HG03354 (cell line): ENCODE measurements around the gene PMEPA1.
A peak's percentile ranks its signal among the peaks of the same experiment; 100 is the strongest.

Experiments
- ATAC-seq: cut with Tn5 transposase; IDR thresholded peaks from one replicate; pipeline ENCODE4 v1.9.1; 2021; ENCODE audit warnings: mild to moderate bottlenecking; ENCODE audit not compliant: unreplicated experiment, poor library complexity, severe bottlenecking

PMEPA1 gene

GRCh38 chr20:57713505-57713903 is 3.7 kb upstream of the PMEPA1 start:
- no peak for ATAC-seq

GRCh38 chr20:57712851-57713504 is 3.2 kb upstream of the PMEPA1 start:
- no peak for ATAC-seq

- ATAC-seq = no peak
Observed at GRCh38 chr20:57712341-57712740, 2.5 kb upstream of the PMEPA1 start.

- ATAC-seq = no peak
Observed at GRCh38 chr20:57711826-57712225, 2.0 kb upstream of the PMEPA1 start.

- ATAC-seq = no peak
Observed at GRCh38 chr20:57711311-57711712, 1.5 kb upstream of the PMEPA1 start.

- ATAC-seq = no peak
Observed at GRCh38 chr20:57710841-57711240, 1.0 kb upstream of the PMEPA1 start.

GRCh38 chr20:57708694-57709673 is 831 bp downstream of the PMEPA1 start:
- peak; percentile 29 for ATAC-seq

GRCh38 chr20:57707849-57708693 is 1.7 kb downstream of the PMEPA1 start:
- no peak for ATAC-seq

- ATAC-seq = no peak
Observed at GRCh38 chr20:57707320-57707719, 2.5 kb downstream of the PMEPA1 start.

GRCh38 chr20:57705127-57705899 is 4.5 kb downstream of the PMEPA1 start:
- ATAC-seq = no peak

GRCh38 chr20:57704245-57704644 is 5.6 kb downstream of the PMEPA1 start:
- no peak for ATAC-seq

GRCh38 chr20:57703013-57703412 is 6.8 kb downstream of the PMEPA1 start:
- no peak for ATAC-seq

GRCh38 chr20:57702521-57702920 is 7.3 kb downstream of the PMEPA1 start:
- no peak for ATAC-seq

GRCh38 chr20:57702091-57702490 is 7.7 kb downstream of the PMEPA1 start:
- ATAC-seq = no peak

GRCh38 chr20:57701651-57702050 is 8.2 kb downstream of the PMEPA1 start:
- no peak for ATAC-seq

GRCh38 chr20:57701090-57701489 is 8.7 kb downstream of the PMEPA1 start:
- no peak for ATAC-seq

GRCh38 chr20:57699395-57699794 is 10.4 kb downstream of the PMEPA1 start:
- no peak for ATAC-seq

- ATAC-seq = no peak
Observed at GRCh38 chr20:57698867-57699275, 10.9 kb downstream of the PMEPA1 start.

- ATAC-seq = no peak
Observed at GRCh38 chr20:57698116-57698866, 11.5 kb downstream of the PMEPA1 start.
